HG03460 (cell line): ENCODE measurements around the gene MYO5C.
A peak's percentile ranks its signal among the peaks of the same experiment; 100 is the strongest.

Source experiments
- ATAC-seq: cut with Tn5 transposase; IDR thresholded peaks from one replicate; pipeline ENCODE4 v1.9.1; 2021; ENCODE audit not compliant: unreplicated experiment

MYO5C gene

DNA sequence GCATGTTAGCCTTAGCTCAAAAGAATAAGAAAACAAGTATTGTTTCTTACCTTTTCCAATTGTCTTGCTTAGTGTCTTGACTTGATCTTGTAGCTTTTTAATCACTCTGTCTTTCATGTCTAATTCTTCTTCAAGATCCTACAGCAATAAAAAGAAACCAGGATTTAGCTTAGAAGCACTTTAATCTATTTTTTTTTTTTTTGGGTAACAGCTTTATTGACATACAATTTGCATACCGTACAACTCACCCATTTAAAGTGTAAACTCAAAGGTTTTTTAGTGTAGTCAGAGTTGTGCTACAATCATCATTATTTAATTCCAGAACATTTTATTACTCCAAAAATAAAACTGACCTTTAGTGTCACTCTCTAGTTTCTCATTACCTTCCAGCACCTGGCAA is 81.1 kb downstream of the MYO5C start:
- no peak for ATAC-seq

DNA sequence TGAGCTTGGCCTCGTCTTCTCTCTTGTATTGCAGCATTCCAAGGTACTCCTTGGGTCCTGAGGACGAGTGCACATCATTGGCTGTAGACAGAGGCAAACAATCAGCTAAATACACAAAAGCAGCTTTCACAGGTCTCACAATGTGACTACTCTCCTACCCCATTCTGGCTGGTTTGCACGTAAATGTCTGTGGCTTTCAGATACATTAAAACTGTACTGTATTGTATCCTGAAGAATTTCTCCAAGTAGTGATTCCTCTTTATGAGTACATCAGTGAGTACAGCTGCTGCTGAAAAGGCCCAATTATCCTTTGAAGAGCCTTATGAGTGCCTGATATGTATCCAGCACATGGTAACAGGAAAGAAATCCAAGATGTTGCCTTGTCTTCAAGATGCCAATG is 82.4 kb downstream of the MYO5C start:
- no peak for ATAC-seq

DNA sequence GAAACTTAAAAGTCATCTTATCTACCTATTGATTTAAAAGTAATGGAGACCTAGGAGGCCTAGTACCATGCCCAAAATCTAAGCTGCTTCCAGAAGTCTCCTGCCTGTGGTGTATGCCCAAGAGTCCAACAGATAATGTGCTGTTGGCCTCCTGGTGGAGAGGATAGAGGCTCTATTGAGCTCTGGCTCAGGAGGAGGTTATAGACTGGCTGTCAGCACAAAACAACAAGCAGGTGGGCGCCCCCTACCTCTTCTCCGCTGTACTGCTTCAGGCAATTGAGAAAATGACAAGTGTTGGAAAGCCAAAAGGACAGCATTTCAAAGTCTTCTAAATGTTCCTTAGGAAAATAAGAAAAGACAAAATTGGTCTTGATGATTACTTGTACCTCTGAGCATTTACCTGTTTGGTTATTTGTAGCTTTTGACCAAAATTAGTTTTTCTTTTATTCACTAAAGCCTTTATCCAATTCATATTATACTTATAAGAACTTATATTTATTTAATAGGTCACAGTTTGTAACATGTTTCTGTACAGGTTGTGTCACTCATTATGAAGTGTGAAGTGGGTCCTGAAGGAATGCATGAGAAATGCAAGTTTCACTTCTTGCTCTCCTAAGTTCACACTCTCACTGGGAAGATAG is 87.2 kb downstream of the MYO5C start:
- ATAC-seq, result peak; percentile 88

DNA sequence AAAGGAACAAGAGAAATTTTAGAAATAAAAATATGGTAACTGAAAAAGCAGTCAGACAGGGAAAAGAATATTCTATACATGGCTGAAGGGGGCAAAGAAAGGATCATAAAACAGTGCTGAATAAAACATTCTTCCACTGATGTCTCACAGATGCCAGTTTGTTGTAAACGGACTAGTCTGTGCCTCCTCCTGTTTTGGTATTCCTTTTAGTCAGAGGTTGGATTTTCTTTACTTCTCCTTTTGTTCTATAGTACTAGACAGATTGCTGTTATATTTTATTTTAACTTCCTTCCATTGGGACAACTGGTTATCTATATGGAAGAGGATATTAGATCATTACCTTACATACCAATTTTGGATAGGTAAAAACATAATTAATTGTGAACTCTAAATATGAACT is 88.4 kb downstream of the MYO5C start:
- no peak for ATAC-seq

DNA sequence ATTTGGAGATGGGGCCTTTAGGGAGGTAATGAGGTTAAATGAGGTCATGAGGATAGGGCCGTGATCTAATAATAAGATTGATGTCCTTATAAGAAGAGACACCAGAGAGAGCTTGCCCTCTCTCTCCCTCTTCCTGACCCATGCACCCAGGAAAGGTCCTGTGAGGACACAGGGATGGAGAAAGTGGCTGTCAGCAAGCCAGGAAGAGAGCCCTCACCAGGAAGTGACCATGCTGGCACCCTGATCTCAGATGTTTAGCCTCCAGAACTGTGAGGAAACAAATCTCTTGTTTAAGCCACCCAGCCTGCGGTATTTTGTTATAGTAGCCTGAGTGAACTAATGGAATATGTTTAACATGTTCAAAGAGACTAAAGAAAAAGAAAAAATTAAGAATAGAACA is 89.2 kb downstream of the MYO5C start:
- no peak for ATAC-seq

DNA sequence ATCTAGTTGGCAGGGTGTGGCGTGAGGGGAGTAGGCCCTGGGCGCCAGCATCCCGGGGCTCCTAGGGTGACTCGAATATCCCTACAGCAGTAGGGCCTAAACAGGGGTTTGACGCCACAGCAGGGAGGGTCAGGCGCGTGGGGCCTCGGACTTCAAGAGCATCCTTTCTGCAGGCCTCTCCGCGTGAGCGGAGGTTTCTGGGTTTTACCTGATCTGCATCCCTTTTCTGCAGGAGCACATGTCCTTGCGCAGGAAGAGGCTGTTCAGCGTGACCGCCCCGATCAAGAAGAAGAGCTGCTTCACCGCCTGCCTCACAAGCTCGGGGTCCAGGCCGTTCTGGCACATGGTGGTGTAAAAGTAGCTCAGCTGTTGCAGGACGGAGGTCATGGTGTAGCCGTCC is 90.9 kb downstream of the MYO5C start:
- ATAC-seq, result no peak

DNA sequence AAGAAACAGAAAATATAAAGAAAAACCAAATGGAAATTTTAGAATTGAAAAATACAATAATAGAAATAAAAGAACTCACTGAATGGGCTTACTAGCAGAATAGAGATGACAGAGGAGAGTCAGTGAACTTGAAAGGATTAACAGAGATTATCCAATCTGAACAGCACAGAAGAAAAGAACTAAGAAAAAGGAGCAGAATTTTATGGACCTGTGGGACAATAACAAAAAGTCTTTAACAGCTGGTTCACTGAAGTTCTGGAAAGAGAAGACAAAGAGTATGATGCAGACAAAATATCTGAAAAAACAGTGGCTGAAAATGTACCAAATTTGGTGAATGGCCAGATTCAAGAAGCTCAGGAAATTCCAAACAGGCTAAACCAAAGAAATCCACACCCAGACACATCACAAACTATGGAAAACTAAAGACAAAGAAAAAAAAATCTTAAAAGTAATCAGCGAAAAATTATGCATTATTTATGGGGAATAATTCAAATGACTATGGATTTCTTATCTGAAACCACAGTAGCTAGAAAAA is 94.7 kb downstream of the MYO5C start:
- no peak for ATAC-seq

DNA sequence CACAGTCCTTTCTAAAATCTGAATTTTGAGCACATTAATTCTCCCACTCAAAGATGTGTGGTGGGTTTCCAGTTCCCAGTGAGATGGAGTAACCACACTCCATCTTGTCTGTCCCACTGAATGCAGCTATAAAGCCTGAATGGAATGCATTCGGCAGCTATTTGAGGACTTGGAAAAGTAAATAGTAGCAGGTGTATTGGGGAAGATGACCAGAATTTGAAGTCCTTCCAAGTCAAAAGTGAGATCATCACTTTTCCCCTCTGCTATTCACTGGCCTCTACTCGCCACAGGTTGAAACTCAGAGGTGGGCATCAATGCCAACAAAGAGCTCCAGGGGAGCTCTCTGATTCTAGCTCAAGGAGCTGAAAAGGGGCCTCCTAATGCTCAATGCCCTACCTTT is 96.3 kb downstream of the MYO5C start:
- no peak for ATAC-seq

DNA sequence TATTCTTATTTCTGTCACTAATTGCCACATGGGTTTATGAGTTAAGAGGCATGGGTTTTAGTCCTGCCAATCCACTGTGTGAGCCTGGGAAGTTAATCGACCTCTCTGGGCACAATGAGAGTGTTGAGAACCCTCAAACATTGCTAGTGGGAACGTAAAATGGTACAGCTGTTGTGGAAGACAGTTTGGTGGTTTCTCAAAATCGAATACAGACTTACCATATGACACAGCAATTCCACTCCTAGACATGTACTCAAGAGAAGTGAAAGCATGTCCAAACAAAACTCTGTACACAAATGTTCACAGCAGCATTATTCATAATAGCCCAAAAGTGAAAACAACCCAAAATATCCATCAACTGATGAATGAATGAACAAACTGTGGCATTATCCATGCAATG is 98.7 kb downstream of the MYO5C start:
- no peak for ATAC-seq

DNA sequence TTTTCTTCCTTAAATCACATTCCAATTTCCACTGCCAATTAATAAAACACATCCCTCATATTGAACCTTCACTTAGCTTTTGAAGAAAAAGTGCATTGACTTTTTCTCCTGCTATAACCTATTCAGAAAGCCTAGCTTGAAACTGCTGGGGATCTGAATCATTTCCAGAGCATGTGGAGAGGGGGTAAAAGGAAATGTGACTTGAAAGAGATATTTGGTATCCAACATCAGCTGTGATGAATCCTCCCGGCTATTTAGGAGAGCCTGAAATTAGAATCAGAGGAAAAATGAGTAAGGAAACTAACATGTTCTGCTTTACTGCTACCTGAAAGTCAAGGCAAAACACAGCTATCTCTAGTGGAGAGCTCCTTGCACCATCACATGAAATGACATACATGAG is 101.8 kb downstream of the MYO5C start:
- ATAC-seq, result no peak

DNA sequence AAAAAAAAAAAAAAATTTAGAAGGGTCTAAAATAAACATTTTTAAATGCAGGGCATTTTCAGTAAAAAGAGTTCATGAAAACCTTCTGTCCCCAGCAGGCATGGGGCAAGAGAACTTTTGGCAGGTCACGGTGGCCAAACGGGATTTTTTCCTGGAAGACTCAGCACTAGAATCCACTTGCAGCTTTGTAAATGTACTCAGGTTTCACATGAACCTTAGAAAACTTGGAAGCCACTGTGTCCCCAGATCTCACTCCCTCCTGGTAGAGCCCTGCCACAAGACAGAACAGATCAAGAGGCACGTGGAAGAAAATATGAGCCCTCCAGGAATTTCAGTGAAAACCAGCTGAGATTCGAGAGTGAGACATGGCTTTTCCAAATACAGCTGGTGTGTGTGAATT is 102.3 kb downstream of the MYO5C start:
- ATAC-seq, result no peak

DNA sequence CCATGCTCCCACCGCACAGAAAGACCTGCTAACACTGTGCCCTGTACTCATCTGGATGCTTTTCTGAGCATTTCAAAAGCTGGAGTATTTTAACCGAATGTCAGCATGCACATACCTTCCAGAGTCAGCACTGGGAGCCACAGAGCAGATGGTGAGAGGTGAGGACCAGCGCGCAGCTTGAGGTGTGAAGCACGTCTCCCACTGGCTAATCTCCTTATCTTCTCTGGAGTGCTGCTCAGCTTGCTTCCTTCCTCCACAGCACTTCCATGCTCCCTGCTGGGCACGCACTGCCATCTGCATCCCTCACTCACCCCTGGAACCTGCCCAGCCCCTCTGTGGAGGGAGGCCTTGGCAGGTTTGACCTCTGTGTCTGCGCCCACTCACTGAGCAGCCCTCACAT is 104.4 kb downstream of the MYO5C start, which contains the start of gene GNB5:
GNB5 (minus strand) TSS at position 186 of the 400 bp plus-strand sequence. CDS start 6,716 bp downstream, outside the sequence.
- ATAC-seq, result no peak

DNA sequence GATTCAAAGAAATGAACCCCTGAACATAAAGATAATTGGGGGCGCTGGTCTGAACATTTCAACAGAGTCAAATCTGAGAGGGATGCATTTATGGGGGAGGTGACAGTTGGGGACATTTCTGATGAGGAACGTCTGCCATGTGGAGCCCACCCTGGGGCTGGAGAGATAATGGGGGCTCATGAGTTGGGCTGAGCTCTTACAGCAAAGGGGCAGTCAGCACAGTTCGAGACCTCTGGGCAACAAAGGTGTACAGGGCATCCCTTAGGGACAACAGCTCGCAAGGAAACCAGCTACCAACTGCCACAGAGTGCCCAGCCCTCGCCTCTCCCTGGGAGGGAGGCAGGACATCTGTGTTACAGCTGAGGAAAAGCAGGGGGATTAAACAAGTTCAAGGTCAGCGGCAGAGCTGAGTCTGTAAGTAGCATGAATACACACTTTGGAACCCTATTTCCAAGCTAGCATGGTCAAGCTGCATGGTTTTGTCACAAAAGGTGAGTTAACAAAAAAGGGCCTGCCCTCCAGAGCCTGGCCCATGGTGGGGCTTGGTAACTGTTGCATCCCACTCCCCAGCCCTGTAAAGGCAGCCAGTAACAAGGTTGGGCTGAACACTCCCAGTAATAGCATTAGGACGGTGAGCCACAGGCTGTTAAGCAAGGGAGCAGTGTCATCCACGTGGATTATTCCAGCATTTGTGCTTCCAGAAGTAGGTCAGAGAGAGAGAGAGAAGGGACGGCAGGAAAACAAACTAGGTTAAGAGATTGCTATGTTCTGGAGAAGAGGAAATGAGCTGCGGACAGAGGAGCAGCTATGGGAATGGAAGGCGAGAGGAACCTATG is 108.7 kb downstream of the MYO5C start:
- ATAC-seq, result no peak

DNA sequence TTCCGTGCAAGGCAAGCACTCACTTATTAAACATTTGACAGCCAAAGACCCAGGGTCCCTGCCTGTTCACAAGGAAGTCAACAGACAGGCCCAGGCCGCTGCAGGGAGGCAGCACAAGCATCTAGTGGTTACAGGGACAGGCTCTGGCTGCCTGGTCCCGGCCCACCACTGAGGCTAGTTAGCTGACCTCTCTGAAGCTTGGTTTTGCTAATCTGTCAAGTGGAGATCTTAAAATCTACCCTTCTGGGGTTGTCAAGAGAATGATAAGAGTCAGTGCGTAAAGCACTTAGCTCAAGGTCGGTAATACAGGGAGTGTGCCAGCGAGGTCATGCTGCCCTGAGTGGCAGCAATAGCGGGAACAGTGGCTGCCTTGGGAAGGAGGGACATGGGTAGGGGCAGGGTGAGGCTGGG is 110.4 kb downstream of the MYO5C start:
- ATAC-seq, result no peak

DNA sequence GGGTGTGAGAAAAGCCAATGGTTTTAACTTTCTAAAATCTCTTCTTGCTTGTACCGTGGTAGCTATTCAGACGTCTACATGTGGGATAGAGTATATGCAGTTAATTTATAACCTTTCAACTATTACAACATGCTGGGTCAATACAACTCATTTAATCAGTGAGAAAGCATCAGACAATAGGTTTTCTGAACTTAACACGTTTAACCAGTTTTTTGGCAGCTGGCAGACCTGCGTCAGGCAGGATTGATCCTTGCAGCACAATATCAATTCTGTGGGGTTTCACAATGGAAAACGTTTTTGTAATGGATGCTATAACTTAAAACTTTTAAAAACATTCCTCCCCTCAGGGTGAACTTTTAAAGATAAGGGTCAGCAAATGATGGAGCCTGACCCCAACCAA is 110.9 kb downstream of the MYO5C start:
- no peak for ATAC-seq

DNA sequence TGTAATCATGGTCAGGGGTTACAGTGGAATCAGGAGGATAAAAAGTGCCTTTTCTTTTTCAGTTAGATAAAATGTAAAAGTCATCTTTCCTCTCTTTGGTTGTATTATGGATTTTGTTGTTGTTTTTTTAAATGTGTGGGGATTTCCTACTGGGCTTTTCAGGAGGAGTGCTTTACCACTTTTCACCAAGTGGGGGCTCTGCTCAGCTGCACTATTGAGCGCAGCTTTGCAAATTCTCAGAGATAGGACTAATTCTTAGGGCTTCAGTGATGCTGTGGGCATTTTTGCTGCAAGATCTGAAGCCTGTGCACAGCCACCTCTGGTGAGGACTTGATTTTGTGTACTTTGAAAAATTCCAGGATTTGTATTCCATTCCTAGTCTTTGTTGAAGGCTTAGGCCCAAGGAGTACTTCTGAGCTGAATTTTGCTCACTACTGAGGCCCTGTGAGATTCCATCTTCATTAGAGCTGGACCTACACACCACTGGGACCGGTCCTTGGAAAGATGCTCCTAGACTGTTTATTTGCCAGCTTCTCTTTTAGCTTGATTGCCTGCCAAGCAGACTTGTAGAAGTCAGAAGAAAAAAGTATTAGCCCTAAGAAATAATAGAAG is 111.9 kb downstream of the MYO5C start:
- ATAC-seq, result no peak

DNA sequence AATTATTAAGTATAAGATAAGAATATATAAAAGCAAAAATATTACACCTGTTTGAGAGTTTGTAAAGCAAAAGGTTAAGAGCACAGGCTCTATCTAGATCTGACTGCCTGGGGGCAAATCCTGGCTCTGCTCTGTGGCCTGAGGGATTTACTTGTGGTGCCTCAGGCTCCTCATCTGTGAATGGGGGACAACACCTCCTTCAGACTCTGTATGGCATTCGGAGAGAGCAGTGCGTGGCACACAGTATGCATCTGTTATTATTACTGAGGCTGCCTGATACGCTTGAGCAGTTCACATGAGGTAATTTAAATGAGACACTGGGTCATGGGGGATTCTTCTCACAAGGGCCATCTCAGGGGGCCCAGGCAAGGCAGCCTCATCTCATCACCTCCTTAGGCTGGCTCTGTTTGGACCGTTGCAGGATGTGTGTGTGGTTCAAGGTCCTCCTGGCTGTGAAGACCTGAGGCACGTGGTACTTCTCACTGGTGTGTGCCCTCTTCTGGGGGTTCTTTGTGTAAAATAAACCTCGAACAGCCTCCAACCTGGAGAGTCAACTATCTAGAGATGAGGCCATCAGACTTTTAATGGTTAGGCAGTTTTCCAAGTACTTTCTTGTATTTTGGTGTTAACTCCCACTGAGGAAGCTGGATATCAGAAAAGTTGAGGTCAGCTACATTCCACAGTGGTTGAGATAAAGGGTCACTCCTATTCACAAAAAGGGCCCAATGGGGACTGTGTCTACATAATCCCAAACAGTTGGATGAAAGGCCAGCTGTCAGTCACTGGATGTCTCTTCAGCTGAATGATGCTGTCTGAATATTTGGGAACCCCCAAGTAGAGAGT is 113.4 kb downstream of the MYO5C start:
- no peak for ATAC-seq

DNA sequence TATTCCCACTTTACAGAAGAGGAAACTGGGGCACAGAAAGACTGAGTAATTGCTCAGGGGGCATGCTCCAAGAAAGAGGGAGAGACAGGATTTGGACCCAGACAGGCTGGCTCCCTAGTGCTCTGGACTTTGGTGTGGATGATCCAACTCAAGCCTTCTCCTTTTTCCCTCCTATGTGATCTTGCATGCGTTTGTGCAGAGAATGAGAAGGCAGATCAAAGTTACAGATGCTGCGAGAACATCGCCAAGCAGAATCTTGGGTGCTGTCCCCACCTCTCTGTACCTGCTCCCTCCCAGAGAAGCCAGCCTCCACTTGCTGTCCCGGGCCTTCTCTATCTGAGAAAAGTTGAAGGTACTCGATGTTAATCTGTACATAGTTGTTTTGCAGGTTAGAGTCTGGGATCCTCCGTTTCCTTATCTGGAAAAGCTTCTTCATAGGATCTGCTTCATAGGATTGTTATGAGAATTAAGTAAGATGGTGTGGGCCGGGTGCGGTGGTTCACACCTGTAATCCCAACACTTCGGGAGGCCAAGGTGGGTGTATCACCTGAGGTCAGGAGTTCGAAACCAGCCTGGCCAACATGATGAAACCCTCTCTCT is 114.7 kb downstream of the MYO5C start:
- ATAC-seq, result no peak

DNA sequence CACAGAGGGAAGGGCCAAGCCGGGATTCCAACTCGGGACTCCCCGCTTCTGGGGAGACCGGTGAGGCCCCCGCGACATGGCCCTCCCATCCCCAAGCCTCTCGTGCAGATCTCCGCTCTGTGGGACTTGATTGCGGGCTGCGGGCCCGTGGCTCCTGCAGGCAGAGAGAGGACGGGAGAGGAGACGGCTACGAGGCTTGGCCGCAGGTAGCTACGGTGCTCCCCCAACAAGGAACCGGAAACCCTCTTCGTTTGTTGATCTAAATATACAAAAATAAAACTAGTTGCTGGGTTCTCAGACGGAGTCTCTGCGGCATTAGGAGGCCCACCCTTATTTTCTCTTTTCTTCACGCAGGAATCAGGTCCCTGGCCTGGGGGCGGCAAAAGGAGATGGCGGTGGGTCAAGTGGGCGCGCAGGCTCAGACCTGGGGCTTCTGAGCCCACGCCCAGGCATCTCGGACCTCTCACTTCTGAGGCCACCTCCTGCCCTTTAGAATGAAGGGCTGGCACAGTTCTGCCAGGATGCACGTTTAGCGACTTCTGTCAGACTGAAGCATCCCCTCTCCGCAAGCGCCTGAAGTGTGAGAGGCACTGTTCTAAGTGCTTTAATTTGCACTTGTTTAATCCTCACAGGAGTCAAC is 115.3 kb downstream of the MYO5C start:
- ATAC-seq, result peak; percentile 33
